Measurements from ENCODE around the gene LTA.

The LTA gene, protein sequence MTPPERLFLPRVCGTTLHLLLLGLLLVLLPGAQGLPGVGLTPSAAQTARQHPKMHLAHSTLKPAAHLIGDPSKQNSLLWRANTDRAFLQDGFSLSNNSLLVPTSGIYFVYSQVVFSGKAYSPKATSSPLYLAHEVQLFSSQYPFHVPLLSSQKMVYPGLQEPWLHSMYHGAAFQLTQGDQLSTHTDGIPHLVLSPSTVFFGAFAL

DNA sequence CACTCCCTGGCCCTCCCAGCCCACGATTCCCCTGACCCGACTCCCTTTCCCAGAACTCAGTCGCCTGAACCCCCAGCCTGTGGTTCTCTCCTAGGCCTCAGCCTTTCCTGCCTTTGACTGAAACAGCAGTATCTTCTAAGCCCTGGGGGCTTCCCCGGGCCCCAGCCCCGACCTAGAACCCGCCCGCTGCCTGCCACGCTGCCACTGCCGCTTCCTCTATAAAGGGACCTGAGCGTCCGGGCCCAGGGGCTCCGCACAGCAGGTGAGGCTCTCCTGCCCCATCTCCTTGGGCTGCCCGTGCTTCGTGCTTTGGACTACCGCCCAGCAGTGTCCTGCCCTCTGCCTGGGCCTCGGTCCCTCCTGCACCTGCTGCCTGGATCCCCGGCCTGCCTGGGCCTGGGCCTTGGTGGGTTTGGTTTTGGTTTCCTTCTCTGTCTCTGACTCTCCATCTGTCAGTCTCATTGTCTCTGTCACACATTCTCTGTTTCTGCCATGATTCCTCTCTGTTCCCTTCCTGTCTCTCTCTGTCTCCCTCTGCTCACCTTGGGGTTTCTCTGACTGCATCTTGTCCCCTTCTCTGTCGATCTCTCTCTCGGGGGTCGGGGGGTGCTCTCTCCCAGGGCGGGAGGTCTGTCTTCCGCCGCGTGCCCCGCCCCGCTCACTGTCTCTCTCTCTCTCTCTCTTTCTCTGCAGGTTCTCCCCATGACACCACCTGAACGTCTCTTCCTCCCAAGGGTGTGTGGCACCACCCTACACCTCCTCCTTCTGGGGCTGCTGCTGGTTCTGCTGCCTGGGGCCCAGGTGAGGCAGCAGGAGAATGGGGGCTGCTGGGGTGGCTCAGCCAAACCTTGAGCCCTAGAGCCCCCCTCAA lies at the start of gene LTA:
LTA (plus strand) TSS at position 249 of the 871 bp plus-strand sequence; CDS start at position 703, 454 bp downstream.
- peak; percentile 91 for DNase-seq

- no peak for DNase-seq
Measured at GRCh38 chr6:31525553-31525931, 46.5 kb upstream of the LTA start.

DNA sequence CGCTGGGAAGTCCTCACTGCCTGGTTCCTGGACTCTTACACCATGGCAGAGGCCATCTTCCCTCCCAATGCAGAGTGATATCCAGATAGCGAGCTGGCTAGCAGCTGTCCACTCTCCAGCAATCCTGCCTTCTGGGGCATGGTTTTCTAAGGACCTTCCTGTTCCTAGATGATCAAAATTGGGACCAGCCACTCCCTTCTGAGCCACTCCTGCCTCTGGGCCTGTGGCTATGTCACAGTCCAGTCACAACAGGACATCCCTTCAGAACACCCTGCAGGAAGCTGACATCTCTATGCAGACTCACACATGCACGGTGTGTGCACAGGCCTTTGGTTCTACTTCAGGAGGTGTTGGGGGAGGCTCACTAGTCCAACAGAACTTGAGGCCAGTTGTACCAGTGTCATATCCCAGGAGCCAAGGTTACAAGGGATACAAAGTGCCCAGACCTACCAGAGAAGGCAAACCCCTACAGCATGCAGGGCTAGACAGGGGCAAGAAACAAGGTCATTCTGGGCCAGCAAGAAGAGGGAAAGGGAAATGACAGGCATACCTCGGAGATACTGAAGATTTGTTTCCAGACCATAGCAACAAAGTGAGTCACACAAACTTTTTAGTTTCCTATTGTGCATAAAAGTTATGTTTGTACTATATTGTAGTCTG lies 46.0 kb upstream of the LTA start:
- DNase-seq: no peak

DNA sequence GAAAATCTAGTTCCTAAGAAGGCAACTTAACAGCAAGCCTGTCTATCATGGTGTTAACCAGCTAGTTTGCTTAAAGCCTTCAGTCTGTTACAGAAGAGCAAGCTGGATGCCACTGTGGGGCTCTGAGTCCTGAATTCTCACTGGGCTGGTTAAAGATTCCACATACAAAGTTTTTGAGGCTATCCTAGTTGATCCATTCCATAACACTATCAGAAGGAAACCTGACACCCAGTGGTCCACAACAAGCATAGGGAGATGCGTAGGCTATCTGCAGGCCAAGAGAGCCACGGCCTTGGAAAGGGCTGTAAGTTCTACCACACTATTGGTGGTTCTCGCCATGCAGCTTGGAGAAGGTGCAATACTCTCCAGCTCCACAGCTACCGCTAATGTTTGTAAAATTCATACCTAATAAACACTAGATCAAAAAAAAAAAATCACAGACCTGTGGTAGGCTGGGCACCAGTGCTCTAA lies 43.7 kb upstream of the LTA start:
- no peak for DNase-seq

GRCh38 chr6:31528821-31529328 lies 43.2 kb upstream of the LTA start, which contains the start of gene MCCD1:
TSS of gene MCCD1 (plus strand) at chr6:31528962. CDS start at chr6:31529015, 53 bp downstream.
- peak; percentile 25 for DNase-seq

- no peak for DNase-seq
Measured at GRCh38 chr6:31529329-31530150, 42.5 kb upstream of the LTA start.

DNA sequence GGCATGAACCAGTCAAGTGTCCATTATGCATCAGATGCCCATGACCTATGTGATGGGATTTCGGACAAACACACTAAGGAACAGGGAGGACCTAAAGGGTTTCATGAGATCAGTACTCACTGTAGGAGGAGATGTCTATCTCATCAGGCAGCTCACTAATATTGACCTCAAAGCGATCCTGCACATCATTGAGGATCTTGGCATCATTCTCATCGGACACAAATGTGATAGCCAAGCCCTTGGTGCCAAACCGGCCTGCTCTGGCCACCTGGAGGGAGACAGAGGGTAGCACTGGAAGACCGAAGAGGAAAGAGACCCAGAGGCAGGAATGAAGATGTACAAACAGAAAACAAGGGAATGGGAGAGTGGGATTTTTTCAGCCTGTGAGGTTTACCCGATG lies 41.4 kb upstream of the LTA start:
- no peak for DNase-seq

DNA sequence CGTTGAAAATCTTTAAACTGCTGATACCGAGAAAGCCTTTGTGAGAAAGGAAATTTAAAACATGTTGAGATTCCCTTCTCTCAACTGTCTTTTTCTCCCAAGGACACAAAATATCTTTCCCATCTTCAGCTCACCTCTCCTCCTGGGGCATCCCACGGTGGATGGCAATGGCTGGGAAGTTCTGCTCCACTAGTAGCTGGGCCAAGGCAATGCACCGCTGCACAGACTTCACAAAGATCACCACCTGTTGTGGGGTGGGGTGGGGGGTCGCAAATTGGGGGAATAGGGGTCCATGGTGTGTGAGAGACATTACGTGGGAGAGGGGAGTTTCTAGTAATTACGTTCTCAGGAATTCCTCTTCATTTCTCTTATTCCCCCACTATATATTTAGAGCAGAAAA lies 40.9 kb upstream of the LTA start:
- DNase-seq: no peak

DNA sequence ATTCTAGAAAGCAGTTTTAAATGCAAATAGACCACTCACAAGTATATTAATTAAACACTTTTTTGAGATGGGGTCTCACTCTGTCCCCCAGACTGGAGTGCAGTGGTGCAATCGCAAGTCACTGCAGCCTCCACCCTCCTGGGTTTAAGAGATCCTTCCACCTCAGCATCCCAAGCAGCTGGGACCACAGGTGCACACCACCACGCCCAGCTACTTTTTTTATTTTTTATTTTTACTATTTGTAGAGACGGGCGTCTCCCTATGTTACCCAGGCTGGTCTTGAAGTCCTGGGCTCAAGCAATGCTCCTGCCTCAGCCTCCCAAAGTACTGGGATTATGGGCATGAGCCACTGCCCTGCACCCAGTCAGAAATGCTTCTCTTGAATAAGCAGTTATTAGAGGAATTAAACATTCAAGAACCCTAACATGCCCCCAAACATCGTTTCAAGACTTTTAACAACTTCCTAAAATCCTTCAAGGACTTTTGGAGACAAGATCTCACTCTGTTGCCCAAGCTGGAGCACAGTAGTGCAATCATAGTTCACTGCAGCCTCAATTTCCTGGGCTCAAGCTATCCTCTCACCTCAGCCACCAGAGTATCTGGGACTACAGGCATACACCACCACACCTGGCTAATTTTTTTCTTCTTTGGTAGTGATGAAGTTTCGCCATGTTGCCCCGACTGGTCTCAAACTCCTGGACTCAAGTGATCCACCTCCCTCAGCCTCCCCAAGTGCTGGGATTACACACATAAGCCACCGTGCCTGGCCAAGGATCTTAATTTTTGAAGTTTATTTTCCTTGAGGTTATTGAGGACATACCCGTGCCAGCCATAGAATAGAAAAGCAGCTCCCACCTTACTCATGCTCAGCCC lies 40.1 kb upstream of the LTA start:
- no peak for DNase-seq

- DNase-seq: no peak
Measured at GRCh38 chr6:31532644-31533454, 39.2 kb upstream of the LTA start.

- no peak for DNase-seq
Measured at GRCh38 chr6:31533455-31533841, 38.6 kb upstream of the LTA start.

GRCh38 chr6:31534011-31534410 lies 38.1 kb upstream of the LTA start:
- no peak for DNase-seq

DNA sequence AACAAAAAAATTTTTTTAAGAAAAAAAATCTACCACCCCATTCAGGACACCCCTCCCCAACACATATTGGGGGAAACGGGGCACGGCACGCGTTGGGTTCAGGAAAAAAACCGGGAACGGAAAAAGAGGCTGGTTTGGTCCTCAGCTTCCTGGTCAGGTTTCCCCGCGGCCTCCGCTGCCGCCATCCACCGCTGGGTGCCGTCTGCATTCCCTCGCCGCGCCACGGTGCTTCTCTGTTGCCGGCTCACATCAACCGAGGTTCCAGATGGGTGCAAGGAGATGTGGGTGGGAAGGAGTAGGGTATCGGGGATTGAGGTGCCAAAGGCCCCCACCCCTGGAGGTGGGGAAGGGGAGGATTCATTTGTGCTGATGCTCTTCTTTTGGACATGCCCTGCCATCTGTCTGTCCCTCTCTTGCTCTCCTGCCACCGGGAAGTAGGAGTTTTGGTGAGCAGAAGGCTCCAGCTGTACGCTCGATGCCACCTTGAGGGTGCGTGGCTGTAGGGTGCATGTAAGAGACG lies 37.5 kb upstream of the LTA start:
- DNase-seq: no peak

- no peak for DNase-seq
Measured at GRCh38 chr6:31535538-31536324, 36.4 kb upstream of the LTA start.

DNA sequence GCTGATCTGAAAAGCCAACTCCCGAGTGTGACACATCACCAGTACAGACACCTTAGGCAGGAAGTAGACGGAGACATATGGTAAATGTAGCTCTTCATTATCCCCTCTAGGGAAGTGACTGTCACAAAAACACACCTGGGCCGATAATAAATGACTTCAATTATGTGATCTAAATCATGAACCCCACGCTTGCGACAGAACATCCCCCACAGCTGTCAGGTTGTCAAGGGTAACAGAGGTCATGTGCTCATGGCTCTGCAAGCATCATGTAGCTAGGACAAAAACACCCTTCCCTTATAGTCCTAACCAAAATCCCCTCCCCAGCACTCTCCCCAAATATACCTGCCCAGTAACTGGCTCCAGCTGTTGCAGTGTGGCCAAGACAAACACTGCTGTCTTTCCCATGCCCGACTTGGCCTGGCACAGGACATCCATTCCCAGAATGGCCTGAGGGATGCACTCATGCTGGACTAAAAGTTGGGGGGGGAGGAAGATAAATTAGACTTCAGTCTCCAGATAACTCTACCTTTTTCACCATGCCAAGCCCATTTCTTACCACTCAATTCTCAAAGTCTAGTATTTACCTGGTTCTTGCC lies 33.2 kb upstream of the LTA start:
- DNase-seq: no peak

DNA sequence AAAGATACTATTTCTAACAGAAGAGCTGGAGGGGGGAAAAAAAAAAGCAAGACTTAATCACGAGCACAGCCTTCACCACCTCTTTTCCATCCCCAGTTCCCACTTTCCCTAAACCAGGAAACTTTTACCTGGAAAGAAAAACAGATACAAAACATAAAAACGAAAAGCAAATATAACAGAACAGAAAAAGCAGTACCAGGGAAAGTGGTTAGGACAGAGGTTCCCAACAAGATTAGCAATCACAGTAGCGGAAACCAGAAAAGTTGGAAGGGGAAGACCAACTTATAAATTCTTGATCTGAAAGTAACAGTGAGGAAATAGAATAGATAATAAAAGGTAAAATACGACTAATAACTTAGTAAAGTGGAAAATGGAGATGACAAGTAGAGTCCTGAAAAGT lies 31.4 kb upstream of the LTA start:
- DNase-seq: no peak

DNA sequence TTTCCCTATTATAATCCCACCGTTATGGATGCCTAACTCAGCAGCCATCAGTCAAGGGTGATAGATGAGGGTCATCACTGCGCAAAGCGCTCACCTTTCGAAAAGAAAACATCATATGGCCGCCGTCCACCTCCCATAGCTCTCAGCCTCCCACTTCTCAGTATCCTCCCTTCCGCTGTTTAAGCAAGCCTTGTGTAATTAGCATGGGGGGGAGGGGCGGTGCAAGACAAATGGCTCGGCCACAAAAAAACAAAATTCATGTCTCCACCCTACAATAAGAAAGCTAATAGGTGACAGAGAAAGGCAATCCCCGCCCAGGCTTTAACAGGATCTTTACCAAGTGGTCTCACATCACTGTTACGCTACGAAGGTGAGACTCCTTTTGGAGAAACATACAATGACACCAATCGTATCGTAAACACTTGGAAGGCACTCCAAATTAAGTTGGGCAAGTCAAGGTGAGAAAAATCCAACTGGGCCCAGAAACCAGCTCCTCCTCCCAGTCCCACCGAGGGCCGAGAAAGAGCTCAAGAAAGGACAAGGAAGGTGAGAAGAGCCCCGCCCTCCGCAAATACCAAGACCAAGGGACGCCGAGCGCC lies 30.9 kb upstream of the LTA start:
- DNase-seq: peak; percentile 78

GRCh38 chr6:31541658-31542521 lies 30.2 kb upstream of the LTA start, which contains the start of gene DDX39B:
TSS of gene DDX39B (minus strand) at chr6:31542003. CDS start at chr6:31540532, 1,471 bp downstream.
- DNase-seq: peak; percentile 94

Measured in stimulated activated CD4-positive, alpha-beta T cell treated with anti-CD3 and anti-CD28 coated beads, Interleukin-15, amount 100 ng/mL, for 24 hours (primary cell).